ENCODE results near the gene CEBPE. TPM values are rescaled to one million over a fixed set of nuclear protein-coding genes. Genes with fewer than 3 reads are reported as not detected.

The CEBPE gene
- total RNA-seq, 1 experiment from 2014 or later: not detected

DNA sequence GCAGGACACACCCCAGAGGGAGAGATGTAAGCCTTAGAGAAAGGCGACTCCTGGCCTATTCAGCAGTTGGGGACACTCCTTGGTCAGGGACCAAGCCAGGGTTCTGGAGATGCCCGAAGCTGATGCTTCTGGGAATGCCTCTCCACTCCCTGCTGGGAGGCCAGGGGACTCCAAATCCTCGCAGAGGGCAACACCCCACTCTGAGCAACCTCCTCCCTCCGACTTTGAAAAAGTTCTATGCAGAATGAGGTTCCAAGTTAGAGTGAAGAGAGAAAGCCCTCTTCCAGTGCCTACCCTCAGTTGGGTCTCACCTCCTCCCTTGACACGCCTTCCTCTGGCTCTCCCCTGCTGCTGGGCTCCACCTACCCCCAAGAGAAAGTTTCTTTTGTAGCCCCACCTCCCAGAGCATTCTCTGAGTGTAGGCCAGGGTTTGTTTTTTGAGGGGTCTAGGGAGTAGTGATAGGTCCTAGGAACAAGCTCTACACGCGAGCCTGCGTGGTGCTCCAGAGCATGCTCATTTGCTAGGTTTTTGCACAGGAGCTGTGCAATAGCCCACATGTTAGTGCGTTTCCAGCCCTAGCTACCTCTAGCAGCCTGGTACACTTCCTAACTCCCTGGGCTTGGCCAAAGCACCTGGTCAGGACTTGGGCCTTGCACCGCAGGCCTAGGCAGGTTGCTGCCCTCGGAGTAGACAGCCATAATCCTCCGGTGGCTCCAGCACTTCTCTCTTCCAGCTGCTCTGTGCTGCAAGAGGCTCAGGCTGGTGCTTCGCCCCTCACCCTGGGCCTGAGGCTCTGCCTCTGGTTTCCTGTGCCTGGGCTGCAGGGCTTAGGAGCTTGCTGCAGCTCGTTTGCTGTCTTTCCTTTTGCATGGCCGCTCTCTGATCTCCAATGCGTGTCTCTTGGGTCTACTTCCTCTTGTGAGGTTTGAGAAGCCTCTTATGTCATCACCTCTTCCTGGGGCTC, 590 bp upstream of the CEBPE start:
- Histone ChIP-seq H3K4me3 (ENCODE audit: low read depth, low read length) (no peak overlapping the region), H3K36me3 (ENCODE audit: control insufficient read depth, insufficient read depth, low read length) (no peaks in the 10 kb centered on the region), H3K27me3 (replicated peaks; ENCODE audit: control insufficient read depth, insufficient read depth, low read length) (no peaks in the 10 kb centered on the region), H3K9me3 (no peaks in the 10 kb centered on the region), H3K4me1 (no peaks in the 10 kb centered on the region)
- Mint-ChIP-seq H3K4me1 (ENCODE audit: low read depth, unreplicated experiment) (peaks cover 7% of the 10 kb centered on the region), H3K4me3 (ENCODE audit: unreplicated experiment) (no peak overlapping the region), H3K9me3 (ENCODE audit: unreplicated experiment) (no peaks in the 10 kb centered on the region), H3K36me3 (ENCODE audit: insufficient read depth, unreplicated experiment) (peaks cover 6% of the 10 kb centered on the region), H3K27ac (ENCODE audit: unreplicated experiment) (no peak overlapping the region), H3K27me3 (ENCODE audit: insufficient read depth, unreplicated experiment) (no peaks in the 10 kb centered on the region)
- ChIA-PET CTCF (interaction anchor here (0.9 to 4.1 kb wide), 5 partner anchors 8 to 92 kb away, joined by 3 to 176 read pairs (median 6); partner anchors contain the start of gene SLC7A8), POLR2A (no interaction called here)
- intact Hi-C loops (cut with micrococcal nuclease; ENCODE audit: unreplicated experiment): loop anchor here (1.0 to 5.0 kb wide), 3 partner anchors 64 to 183 kb away; partner anchors contain the start of genes PPP1R3E and SLC7A8
- TF ChIP-seq, protein P1, sequence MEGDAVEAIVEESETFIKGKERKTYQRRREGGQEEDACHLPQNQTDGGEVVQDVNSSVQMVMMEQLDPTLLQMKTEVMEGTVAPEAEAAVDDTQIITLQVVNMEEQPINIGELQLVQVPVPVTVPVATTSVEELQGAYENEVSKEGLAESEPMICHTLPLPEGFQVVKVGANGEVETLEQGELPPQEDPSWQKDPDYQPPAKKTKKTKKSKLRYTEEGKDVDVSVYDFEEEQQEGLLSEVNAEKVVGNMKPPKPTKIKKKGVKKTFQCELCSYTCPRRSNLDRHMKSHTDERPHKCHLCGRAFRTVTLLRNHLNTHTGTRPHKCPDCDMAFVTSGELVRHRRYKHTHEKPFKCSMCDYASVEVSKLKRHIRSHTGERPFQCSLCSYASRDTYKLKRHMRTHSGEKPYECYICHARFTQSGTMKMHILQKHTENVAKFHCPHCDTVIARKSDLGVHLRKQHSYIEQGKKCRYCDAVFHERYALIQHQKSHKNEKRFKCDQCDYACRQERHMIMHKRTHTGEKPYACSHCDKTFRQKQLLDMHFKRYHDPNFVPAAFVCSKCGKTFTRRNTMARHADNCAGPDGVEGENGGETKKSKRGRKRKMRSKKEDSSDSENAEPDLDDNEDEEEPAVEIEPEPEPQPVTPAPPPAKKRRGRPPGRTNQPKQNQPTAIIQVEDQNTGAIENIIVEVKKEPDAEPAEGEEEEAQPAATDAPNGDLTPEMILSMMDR (IDR thresholded peaks at IDR 0.05; ENCODE audit: insufficient read depth in 1 of 2, low read depth in 1 of 2, low read length in 1 of 2, severe bottlenecking in 1 of 2, unreplicated experiment in 1 of 2): no peak
- no TSS peak for BruUV-seq (replicated peaks)
- DNase-seq: no peak

DNA sequence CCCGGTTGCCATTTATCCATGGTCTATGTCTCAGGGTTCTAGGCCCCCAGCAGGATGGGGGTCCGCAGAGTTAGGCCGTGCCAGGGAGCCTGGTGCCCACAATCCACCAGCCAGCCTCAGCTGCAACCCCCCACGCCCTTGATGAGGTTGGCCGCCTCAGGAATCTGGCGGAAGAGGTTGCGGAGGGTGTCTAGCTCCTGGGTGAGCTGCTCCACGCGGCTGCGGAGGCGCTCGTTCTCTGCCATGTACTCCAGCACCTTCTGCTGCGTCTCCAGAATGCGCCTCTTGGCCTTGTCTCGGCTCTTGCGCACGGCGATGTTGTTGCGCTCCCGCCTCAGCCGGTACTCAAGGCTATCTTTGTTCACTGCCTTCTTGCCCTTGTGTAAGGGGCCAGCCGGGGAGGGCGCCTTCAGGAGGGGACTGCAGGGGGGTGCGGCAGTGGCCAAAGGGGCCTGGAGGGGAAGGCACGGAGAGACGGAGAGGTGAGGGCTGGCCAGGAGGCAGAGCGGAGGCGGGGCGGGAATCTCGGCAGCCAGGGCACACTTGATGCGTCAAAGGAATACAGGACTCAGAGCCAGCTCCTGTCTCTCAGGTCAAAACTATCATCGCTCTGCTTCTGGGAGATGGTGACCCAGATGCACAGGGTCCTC, 1.6 kb downstream of the CEBPE start:
- no peaks in the 10 kb centered on the region for H3K36me3 ChIP-seq (ENCODE audit: control insufficient read depth, insufficient read depth, low read length)
- no TSS peak for BruUV-seq (replicated peaks)
- H3K27me3 ChIP-seq (replicated peaks; ENCODE audit: control insufficient read depth, insufficient read depth, low read length): no peaks in the 10 kb centered on the region
- Mint-ChIP-seq H3K36me3 (ENCODE audit: insufficient read depth, unreplicated experiment) (peaks cover 6% of the 10 kb centered on the region), H3K27ac (ENCODE audit: unreplicated experiment) (no peak overlapping the region), H3K4me3 (ENCODE audit: unreplicated experiment) (no peak overlapping the region), H3K27me3 (ENCODE audit: insufficient read depth, unreplicated experiment) (no peaks in the 10 kb centered on the region), H3K4me1 (ENCODE audit: low read depth, unreplicated experiment) (peaks cover 7% of the 10 kb centered on the region), H3K9me3 (ENCODE audit: unreplicated experiment) (no peaks in the 10 kb centered on the region)
- TF ChIP-seq, protein P1 (IDR thresholded peaks at IDR 0.05; ENCODE audit: insufficient read depth in 1 of 2, low read depth in 1 of 2, low read length in 1 of 2, severe bottlenecking in 1 of 2, unreplicated experiment in 1 of 2): no peak
- intact Hi-C loops (cut with micrococcal nuclease; ENCODE audit: unreplicated experiment): no loop called here
- ChIA-PET CTCF (no interaction called here), POLR2A (no interaction called here)
- H3K9me3 ChIP-seq: no peaks in the 10 kb centered on the region
- H3K4me3 ChIP-seq (ENCODE audit: low read depth, low read length): no peak overlapping the region
- DNase-seq: no peak
- H3K4me1 ChIP-seq: no peaks in the 10 kb centered on the region

DNA sequence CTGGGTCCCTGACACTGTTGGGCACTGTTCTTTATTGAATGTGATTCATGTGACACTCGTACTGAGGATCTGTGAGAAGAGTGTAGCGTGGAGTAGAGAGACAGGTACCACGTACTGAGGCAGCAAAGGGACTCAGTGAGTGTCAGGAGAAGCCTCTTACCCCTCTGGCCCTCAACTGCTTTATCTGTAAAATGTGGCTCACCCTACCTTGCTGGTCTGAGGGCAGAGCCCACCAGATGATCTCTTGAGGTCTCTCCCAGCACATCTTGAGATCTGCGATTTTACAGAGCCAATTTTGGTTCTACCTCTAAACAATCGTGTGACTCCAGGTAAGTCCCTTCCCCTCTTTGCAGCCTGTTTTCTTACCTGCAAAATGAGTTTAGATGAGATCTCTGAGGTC, 3.1 kb downstream of the CEBPE start:
- Mint-ChIP-seq H3K27me3 (ENCODE audit: insufficient read depth, unreplicated experiment) (no peaks in the 10 kb centered on the region), H3K27ac (ENCODE audit: unreplicated experiment) (no peak overlapping the region), H3K4me3 (ENCODE audit: unreplicated experiment) (no peak overlapping the region), H3K36me3 (ENCODE audit: insufficient read depth, unreplicated experiment) (peaks cover 4% of the 10 kb centered on the region), H3K4me1 (ENCODE audit: low read depth, unreplicated experiment) (no peaks in the 10 kb centered on the region), H3K9me3 (ENCODE audit: unreplicated experiment) (no peaks in the 10 kb centered on the region)
- Histone ChIP-seq H3K4me3 (ENCODE audit: low read depth, low read length) (no peak overlapping the region), H3K36me3 (ENCODE audit: control insufficient read depth, insufficient read depth, low read length) (no peaks in the 10 kb centered on the region), H3K9me3 (no peaks in the 10 kb centered on the region), H3K27me3 (replicated peaks; ENCODE audit: control insufficient read depth, insufficient read depth, low read length) (no peaks in the 10 kb centered on the region), H3K4me1 (no peaks in the 10 kb centered on the region)
- intact Hi-C loops (cut with micrococcal nuclease; ENCODE audit: unreplicated experiment): no loop called here
- TF ChIP-seq, protein P1 (IDR thresholded peaks at IDR 0.05; ENCODE audit: insufficient read depth in 1 of 2, low read depth in 1 of 2, low read length in 1 of 2, severe bottlenecking in 1 of 2, unreplicated experiment in 1 of 2): no peak
- DNase-seq: no peak
- CTCF ChIA-PET: no interaction called here
- no TSS peak for BruUV-seq (replicated peaks)
- POLR2A ChIA-PET: no interaction called here
